Measurements from ENCODE around the gene FUBP3.

FUBP3 gene

GRCh38 chr9:130632081-130632710, 52.8 kb downstream of the FUBP3 start:
- Histone ChIP-seq H3K4me3 (ENCODE audit: low read depth in 1 of 2, low read length in 1 of 2) (no peak overlapping the region), H3K27me3 (no peaks in the 10 kb centered on the region), H3K9me3 (no peaks in the 10 kb centered on the region), H3K36me3 (peaks cover 97% of the 10 kb centered on the region), H3K27ac (no peak overlapping the region), H3K4me1 (ENCODE audit: control insufficient read depth in 1 of 2, insufficient read depth in 1 of 2, low read depth in 1 of 2, low read length in 1 of 2) (no peaks in the 10 kb centered on the region)
- no peak for TF ChIP-seq CTCF (IDR thresholded peaks at IDR 0.05)

GRCh38 chr9:130632841-130633240, 53.5 kb downstream of the FUBP3 start:
- no peak for TF ChIP-seq CTCF (IDR thresholded peaks at IDR 0.05)
- no peaks in the 10 kb centered on the region for H3K27me3 ChIP-seq
- no peak overlapping the region for H3K27ac ChIP-seq
- H3K36me3 ChIP-seq: peaks cover 93% of the 10 kb centered on the region
- H3K9me3 ChIP-seq: no peaks in the 10 kb centered on the region
- H3K4me1 ChIP-seq (ENCODE audit: control insufficient read depth in 1 of 2, insufficient read depth in 1 of 2, low read depth in 1 of 2, low read length in 1 of 2): no peaks in the 10 kb centered on the region
- H3K4me3 ChIP-seq (ENCODE audit: low read depth in 1 of 2, low read length in 1 of 2): no peak overlapping the region

- H3K27ac ChIP-seq: no peak overlapping the region
- peaks cover 90% of the 10 kb centered on the region for H3K36me3 ChIP-seq
- no peak overlapping the region for H3K4me3 ChIP-seq (ENCODE audit: low read depth in 1 of 2, low read length in 1 of 2)
- TF ChIP-seq CTCF (IDR thresholded peaks at IDR 0.05): no peak
- no peaks in the 10 kb centered on the region for H3K27me3 ChIP-seq
- H3K9me3 ChIP-seq: no peaks in the 10 kb centered on the region
- no peaks in the 10 kb centered on the region for H3K4me1 ChIP-seq (ENCODE audit: control insufficient read depth in 1 of 2, insufficient read depth in 1 of 2, low read depth in 1 of 2, low read length in 1 of 2)
These were observed 54.2 kb downstream of the FUBP3 start for GRCh38 chr9:130633336-130634190.

GRCh38 chr9:130634191-130634768, 54.9 kb downstream of the FUBP3 start:
- H3K4me3 ChIP-seq (ENCODE audit: low read depth in 1 of 2, low read length in 1 of 2): no peak overlapping the region
- no peak for TF ChIP-seq CTCF (IDR thresholded peaks at IDR 0.05)
- H3K27me3 ChIP-seq: no peaks in the 10 kb centered on the region
- H3K36me3 ChIP-seq: peaks cover 88% of the 10 kb centered on the region
- H3K9me3 ChIP-seq: no peaks in the 10 kb centered on the region
- H3K4me1 ChIP-seq (ENCODE audit: control insufficient read depth in 1 of 2, insufficient read depth in 1 of 2, low read depth in 1 of 2, low read length in 1 of 2): no peaks in the 10 kb centered on the region
- H3K27ac ChIP-seq: no peak overlapping the region

- no peaks in the 10 kb centered on the region for H3K9me3 ChIP-seq
- H3K27me3 ChIP-seq: no peaks in the 10 kb centered on the region
- no peak for TF ChIP-seq CTCF (IDR thresholded peaks at IDR 0.05)
- H3K36me3 ChIP-seq: peaks cover 83% of the 10 kb centered on the region
- no peak overlapping the region for H3K4me3 ChIP-seq (ENCODE audit: low read depth in 1 of 2, low read length in 1 of 2)
- H3K27ac ChIP-seq: no peak overlapping the region
- H3K4me1 ChIP-seq (ENCODE audit: control insufficient read depth in 1 of 2, insufficient read depth in 1 of 2, low read depth in 1 of 2, low read length in 1 of 2): no peaks in the 10 kb centered on the region
These were observed 55.4 kb downstream of the FUBP3 start for GRCh38 chr9:130634801-130635200.

All from neutrophil (primary cell).